OCI-M1 (cell line): Measurements from ENCODE around the gene ATAD2B.

ENCODE experiments used
- DNase-seq: peaks from one replicate; lab custom pipeline; 2025; lab: John Stamatoyannopoulos, UW

The ATAD2B gene

DNA sequence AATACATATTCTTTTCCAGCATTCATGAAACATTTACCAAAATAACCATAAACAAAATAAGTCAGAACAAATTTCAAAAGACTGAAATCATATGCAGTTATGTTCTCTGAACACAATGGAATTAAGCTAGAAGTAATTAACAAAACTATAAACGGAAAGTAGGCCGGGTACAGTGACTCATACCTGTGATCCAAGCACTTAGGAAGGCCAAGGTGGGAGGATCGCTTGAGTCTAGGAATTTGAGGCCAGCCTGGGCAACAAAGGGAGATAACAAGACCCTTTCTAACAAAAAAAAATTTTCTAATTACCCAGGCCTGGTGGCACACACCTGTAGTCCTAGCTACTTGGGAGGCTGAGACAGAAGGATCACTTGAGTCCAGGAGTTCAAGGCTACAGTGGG lies 14.9 kb downstream of the ATAD2B start:
- no peak for DNase-seq

GRCh38 chr2:23905155-23905554 lies 21.8 kb downstream of the ATAD2B start:
- peak; percentile 28 for DNase-seq

DNA sequence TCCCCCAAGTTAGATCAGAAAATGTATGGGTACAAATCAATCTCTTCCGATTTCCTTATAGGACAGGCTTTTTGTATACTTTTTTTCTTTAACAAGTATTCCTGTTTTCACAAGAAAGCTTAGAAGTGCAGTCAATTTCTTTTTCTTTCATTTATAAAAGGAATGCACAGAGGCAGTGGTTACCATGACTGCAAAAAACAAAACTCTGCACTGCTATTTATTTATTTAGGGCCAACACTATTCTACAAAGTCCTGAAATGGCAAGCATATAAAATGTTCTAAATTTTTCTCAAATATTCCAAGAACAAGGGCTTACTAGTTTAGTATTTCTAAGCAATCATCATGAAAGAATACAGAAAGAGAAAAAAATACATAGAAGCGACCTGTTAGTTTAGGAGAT lies 22.2 kb downstream of the ATAD2B start:
- DNase-seq: no peak

GRCh38 chr2:23904215-23904614 lies 22.7 kb downstream of the ATAD2B start:
- no peak for DNase-seq

DNA sequence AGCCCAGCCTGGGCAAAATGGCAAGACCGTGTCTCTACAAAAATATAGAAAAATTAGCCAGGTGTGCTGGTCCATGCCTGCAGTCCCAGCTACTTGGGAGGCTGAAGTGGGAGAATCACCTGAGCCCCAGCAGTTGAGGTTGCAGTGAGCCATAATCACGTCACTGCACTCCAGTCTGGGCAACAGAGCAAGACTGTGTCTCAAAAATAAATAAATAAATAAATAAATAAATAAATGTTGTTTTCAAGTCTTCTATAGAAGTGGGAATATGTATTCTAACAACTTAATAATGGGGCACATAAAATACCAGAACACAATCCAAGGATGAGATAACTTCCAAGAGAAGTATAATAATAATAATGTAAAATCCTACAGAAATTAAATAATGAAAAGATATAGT lies 23.9 kb downstream of the ATAD2B start:
- DNase-seq: no peak

GRCh38 chr2:23901966-23902846 lies 24.7 kb downstream of the ATAD2B start:
- peak; percentile 19 for DNase-seq

DNA sequence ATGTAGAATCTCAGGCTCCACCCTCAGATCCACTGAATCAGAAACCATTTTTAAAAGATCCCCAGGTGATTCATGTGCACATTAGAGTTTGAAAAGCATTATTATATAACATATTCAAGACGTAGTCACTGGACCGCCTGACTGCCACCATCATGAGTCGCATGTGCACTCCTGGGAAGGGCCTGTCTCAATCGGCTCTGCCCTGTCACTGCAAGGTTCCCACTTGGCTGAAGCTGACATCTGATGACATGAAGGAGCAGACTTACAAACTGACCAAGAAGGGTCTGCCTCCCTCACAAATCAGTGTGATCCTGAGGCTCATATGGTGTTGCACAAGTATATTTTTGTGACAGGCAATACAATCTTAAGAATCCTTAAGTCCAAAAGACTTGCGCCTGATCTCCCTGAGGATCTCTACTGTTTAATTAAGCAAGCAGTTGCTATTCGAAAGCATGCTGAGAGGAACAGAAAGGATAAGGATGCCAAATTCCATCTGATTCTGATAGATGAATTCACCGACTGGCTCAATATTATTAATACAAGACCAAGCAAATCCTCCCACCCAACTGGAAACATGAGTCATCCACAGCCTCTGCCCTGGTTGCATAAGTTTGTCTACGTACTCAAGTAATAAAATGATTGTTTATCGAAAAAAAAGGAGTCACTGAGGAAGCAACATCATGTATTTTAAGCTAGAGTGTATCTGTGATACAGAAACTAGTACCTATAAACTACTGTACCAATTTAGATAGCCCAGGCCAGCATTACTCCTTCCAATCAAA lies 26.2 kb downstream of the ATAD2B start:
- no peak for DNase-seq

- no peak for DNase-seq
These were observed 26.8 kb downstream of the ATAD2B start for GRCh38 chr2:23900133-23900532.

DNA sequence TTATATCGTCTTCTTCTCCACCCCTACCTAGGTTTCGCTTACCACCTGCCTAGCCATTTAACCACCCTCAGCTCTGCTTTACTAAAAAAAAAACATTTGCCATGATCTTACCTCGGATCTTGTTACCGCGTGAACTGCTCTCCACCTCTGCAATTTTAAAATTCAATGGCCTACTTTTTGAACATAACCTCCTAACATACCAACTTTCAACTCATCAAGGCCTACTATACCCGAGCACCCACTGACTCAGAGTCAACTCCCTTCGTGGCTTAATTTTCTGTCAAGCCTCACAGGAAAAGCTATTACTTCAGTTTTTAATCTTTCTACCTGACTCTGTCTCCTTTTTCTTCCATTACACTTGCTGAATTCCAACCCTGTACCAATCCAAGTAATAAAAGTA lies 55.7 kb downstream of the ATAD2B start:
- no peak for DNase-seq

- no peak for DNase-seq
These were observed 59.5 kb downstream of the ATAD2B start for GRCh38 chr2:23867449-23867848.

DNA sequence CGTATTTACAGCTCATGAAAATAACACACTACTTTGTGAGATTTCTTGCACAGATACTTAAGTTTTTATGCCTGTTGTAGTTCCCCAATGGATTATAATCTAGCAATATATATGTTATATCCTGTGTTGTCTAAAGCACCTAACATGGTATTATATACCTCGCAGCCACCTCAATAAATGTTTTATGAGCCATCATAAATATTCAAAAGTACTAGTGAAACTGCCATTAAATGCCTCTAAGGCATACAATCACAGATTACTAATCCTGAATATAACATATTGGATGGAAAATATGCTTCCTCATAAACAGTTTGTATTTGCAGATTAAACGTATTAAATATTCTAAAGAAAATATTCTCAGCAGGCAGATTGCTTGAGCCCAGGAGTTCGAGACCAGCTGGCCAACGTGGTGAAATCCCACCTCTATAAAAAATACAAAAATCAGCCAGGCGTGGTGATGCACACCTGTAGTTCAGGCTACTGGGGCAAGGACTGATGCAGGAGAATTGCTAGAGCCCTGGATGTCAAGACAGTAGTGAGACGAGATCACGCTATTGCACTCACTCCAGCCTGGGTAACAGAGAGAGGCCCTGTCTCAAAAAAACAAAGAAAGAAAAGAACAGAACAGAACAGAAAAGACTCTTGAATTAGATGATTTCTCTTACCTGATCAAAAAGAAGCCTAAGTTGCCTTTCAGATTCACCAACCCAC lies 64.1 kb downstream of the ATAD2B start:
- DNase-seq: no peak

DNA sequence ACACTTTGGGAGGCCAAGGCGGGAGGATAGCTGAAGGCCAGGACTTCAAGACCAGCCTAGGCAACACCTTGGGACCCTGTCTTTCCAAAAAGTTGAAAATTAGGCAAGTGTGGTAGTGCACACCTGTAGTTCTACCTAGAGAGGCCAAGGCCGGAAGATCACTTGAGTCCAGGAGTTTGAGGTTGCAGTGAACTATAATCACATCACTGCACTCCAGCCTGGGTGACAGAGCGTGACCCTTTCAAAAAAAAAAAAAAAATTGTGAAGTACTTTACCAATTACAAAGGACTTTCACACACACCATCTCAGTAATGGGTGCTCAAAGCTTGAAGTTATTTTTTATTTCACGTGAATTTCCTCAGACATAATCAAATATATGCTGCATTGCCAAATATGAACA lies 65.0 kb downstream of the ATAD2B start:
- DNase-seq: no peak

- DNase-seq: peak; percentile 52
These were observed 66.9 kb downstream of the ATAD2B start for GRCh38 chr2:23859983-23860382.

- no peak for DNase-seq
These were observed 67.7 kb downstream of the ATAD2B start for GRCh38 chr2:23859234-23859633.

GRCh38 chr2:23850564-23851256 lies 76.2 kb downstream of the ATAD2B start:
- no peak for DNase-seq

- DNase-seq: no peak
These were observed 82.0 kb downstream of the ATAD2B start for GRCh38 chr2:23844905-23845304.

- no peak for DNase-seq
These were observed 83.6 kb downstream of the ATAD2B start for GRCh38 chr2:23843051-23843976.

DNA sequence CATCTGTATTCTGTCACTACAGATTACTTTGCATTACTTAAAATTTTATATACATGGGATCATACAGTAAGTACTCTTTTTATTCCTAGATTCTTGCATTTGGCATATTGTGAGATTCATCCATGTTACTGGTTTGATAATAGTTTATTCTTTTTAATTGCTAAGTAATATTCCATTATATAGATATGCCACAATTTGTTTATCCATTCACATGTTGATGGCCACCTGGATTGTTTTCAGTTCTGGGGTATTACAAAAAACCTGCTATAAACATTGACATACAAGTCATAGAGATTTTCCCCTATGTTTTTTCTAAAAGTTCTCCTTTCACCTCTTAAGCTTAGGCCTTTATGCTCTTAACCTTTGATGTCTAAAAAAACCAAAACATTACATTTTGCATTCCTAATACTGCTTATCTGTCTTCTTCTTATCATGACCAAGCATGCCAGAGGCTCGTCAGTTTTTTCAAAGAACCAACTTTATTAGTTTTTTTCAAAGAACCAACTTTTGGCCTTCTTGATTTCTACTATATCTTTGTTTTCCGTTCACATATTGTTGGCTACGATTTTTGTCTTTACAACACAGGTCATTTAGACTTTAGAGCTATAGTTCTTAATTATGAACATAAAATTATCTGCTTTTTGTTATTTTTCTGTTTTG lies 86.9 kb downstream of the ATAD2B start:
- DNase-seq: no peak

DNA sequence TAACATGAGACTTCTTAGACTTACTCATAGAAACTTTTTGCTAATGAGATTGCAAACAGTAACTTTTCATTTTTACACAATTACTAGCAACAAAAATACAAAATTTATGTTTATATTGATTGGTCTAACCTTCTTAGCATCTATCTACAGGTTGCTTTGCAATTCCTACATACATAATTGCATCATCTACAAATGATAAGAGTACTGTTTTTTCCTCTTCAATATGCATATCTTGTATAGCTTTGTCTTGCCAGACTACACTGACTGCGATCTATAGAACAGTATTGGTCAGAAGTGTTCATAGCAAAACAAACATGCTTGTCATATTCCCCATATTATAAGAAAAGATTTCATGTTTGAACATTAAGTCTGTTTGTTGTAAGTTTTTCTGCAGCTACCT lies 87.9 kb downstream of the ATAD2B start:
- DNase-seq: no peak

- no peak for DNase-seq
These were observed 88.3 kb downstream of the ATAD2B start for GRCh38 chr2:23838581-23838980.
